ENCODE results near the gene SCGN.
"Not testable (repeated sequence)": the region's sequence is repeated elsewhere in the genome, so short reads cannot be mapped to it uniquely, and the experiment has no call there.

The SCGN gene

DNA sequence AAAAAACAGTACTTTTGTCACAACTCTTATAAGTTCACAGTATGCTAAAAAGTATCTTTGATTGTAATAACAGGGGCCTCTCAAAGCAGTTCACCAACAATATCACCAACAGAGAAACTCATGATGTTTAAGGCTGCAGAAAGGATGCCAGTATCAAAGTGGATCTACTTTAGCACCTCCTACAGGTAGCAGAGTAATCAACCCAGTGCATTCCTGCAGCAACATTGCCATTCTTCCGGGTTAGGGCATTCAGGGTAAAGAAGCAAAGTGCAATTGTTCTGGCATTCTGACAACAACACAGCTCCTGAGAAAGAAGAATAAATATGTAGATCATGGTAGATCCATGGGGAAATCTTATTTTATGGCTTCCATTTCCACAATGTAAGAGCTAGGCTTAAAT lies 95.0 kb downstream of the SCGN start:
- no peak for DNase-seq
- Mint-ChIP-seq H3K36me3 (ENCODE audit: low read depth) (no peaks in the 10 kb centered on the region), H3K9me3 (no peaks in the 10 kb centered on the region)

DNA sequence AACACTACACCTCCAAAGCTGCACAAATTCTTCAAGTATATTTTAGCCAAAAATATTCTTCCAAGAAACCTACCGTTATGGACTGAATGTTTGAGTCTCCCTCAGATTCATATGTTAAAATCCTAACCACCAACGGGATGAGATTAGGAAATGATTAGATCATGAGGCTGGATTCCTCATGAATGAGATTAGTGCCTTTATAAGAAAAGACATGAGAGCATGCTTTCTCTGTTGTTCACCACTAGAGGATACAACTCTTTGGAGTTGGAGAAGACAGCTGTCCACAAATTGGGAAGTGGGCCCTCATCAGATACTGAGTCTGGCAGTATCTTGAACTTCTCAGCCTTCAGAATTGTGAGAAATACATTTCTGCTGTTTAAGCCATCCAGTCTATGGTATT lies 95.5 kb downstream of the SCGN start:
- H3K4me1 Mint-ChIP-seq (ENCODE audit: low read depth): no peaks in the 10 kb centered on the region
- DNase-seq: no peak

More for the DNA sequence above, 95.0 kb downstream of the SCGN start:
- H3K4me3 Mint-ChIP-seq: no peak overlapping the region
- H3K27me3 Mint-ChIP-seq: no peaks in the 10 kb centered on the region
- no peak overlapping the region for H3K27ac Mint-ChIP-seq
- H3K4me1 Mint-ChIP-seq (ENCODE audit: low read depth): no peaks in the 10 kb centered on the region

DNA sequence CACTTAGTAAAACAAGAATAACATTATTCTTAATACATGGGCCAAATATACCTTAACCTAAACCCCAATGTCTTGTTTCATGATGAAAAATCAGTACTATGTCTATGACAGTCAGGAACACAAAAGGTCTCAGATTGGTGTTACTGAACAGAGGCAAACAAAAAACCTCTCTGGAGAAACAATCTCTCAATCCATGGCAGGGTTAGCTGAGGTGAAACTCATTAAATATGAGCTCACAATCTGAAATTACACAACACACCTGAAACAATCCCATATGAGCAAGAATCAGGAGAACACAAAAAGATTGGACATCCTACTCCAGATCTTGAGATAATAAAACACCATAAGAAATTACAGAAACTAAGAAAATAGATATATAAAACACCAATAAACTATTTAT lies 96.0 kb downstream of the SCGN start:
- Mint-ChIP-seq H3K9me3 (no peaks in the 10 kb centered on the region), H3K27me3 (no peaks in the 10 kb centered on the region), H3K4me3 (no peak overlapping the region), H3K4me1 (ENCODE audit: low read depth) (no peaks in the 10 kb centered on the region), H3K27ac (no peak overlapping the region), H3K36me3 (ENCODE audit: low read depth) (no peaks in the 10 kb centered on the region)
- DNase-seq: no peak

More for the DNA sequence above, 95.5 kb downstream of the SCGN start:
- Mint-ChIP-seq H3K4me3 (no peak overlapping the region), H3K27me3 (no peaks in the 10 kb centered on the region), H3K27ac (no peak overlapping the region), H3K36me3 (ENCODE audit: low read depth) (no peaks in the 10 kb centered on the region), H3K9me3 (no peaks in the 10 kb centered on the region)

DNA sequence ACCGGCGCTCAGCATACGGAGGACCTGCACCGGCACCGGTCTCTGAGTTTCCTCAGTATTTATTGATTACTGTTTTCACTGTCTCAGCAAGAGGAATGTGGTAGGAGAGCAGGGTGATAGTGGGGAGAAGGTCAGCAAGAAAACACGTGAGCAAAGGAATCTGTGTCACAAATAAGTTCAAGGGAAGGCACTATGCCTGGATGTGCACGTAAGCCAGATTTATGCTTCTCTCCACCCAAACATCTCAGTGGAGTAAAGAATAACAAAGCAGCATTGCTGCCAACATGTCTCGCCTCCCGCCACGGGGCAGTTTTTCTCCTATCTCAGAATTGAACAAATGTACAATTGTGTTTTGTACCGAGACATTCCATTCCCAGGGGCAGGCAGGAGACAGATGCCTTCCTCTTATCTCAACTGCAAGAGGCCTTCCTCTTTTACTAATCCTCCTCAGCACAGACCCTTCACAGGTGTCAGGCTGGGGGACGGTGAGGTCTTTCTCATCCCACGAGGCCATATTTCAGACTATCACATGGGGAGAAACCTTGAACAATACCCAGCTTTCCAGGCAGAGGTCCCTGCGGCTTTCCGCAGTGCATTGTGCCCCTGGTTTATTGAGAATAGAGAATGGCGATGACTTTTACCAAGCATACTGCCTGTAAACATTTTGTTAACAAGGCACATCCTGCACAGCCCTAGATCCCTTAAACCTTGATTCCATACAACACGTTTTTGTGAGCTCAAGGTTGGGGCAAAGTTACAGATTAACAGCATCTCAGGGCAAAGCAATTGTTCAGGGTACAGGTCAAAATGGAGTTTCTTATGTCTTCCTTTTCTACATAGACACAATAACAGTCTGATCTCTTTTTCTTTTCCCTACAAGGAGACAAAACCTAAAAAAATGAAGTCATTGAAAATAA lies 96.8 kb downstream of the SCGN start:
- not testable (repeated sequence) for H3K27me3 Mint-ChIP-seq; H3K36me3 Mint-ChIP-seq (ENCODE audit: low read depth); H3K4me1 Mint-ChIP-seq (ENCODE audit: low read depth); H3K27ac Mint-ChIP-seq; H3K4me3 Mint-ChIP-seq; H3K9me3 Mint-ChIP-seq; DNase-seq

DNA sequence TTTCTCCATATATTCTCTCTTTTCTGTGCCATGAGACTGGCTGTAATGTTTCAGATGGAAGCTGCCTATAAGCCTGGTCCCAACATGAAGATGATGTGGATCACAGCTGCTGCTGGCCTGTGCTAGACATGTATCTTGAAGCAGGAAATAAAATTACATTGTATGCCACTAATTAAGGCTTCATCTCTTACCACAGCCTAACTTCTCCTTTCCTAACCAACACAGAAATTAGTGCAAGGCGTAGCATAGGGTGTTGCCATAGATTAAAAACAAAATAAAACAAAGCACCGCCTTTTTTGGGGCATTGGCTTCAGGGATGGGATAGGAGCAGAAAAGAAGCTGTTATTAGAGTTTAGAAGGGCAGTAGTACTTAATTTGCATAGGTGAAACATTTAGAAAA lies 97.8 kb downstream of the SCGN start:
- Mint-ChIP-seq H3K27ac (no peak overlapping the region), H3K36me3 (ENCODE audit: low read depth) (no peaks in the 10 kb centered on the region), H3K4me3 (no peak overlapping the region), H3K27me3 (peaks cover 4% of the 10 kb centered on the region), H3K4me1 (ENCODE audit: low read depth) (no peaks in the 10 kb centered on the region), H3K9me3 (no peaks in the 10 kb centered on the region)
- no peak for DNase-seq

DNA sequence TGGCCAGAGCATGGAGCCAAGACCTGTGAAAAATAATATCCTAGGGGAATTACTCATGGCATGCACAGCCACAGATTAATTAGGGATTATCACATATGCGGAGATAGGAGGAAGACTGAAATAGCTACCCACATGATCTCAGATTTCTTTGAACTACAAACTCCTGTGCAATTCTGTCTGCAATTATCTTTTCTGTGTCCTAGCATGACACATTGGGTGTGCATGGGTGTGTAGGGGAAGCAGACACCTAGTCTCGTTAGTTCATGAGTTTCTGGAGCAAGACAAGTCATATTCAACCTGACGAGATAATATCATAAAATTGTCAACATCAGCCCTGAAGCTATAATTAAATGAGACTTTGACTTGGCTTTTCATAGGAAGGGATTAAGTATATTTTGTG lies 98.9 kb downstream of the SCGN start:
- DNase-seq: no peak
- H3K4me3 Mint-ChIP-seq: no peak overlapping the region
- peaks cover 4% of the 10 kb centered on the region for H3K27me3 Mint-ChIP-seq
- no peaks in the 10 kb centered on the region for H3K4me1 Mint-ChIP-seq (ENCODE audit: low read depth)
- no peaks in the 10 kb centered on the region for H3K36me3 Mint-ChIP-seq (ENCODE audit: low read depth)
- no peak overlapping the region for H3K27ac Mint-ChIP-seq
- no peaks in the 10 kb centered on the region for H3K9me3 Mint-ChIP-seq

Data from activated T-cell treated with anti-CD3 and anti-CD28 coated beads, Interleukin-2, amount 50 U/mL, for 24 hours (primary cell).